ENCODE data around the gene BRSK2. TPM values are rescaled to one million over a fixed set of nuclear protein-coding genes. Genes with fewer than 3 reads are reported as not detected.

BRSK2 gene
- total RNA-seq, 6 donors from 2014 or later = 0.11 to 0.54 (median 0.25) TPM; not detected in 2

GRCh38 chr11:1384199-1384970 lies 5.3 kb upstream of the BRSK2 start:
- 73 to 76% methylated on average over 16 to 17 of the region's 21 CpGs for WGBS, 2 donors
- TF ChIP-seq POLR2A (IDR thresholded peaks at IDR 0.05) = no peak
- no peak for TF ChIP-seq EP300 (IDR thresholded peaks at IDR 0.05)
- no peak for TF ChIP-seq CTCF (IDR thresholded peaks at IDR 0.05)
- TF ChIP-seq POLR2AphosphoS5 (IDR thresholded peaks at IDR 0.05) = no peak
- peaks cover 7 to 23% (median 12%) of the 10 kb centered on the region in 4 donors for H3K4me1 ChIP-seq
- no peaks in the 10 kb centered on the region for H3K36me3 ChIP-seq
- H3K27me3 ChIP-seq = peaks cover 0 to 12% (median under 1%) of the 10 kb centered on the region in 4 donors
- H3K4me3 ChIP-seq = no peak overlapping the region
- H3K9me3 ChIP-seq = no peaks in the 10 kb centered on the region
- H3K27ac ChIP-seq = no peak overlapping the region
- no peak for ATAC-seq (ENCODE audit: low FRiP score in 2 of 2)
- DNase-seq = peak in 1 of 2 donors; percentile 52

DNA sequence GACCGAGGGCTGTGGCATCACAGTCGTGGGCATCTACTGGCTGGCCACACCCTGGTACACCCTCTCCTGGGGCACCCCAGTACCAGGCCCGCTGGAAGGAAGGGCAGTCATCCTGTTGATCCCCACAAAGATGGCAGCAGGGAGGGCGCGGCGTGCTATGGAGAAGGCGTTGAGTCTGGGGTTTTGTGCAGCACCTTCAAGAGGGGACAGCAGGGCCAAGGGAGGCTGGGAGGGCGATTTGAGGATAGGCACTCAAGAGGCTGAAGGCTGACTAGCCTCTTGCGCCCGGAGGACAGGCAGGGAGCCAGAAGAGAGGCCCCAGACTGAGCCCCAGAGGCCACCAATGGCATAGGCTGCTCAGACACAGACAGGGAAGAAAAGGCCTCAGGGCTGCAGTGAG lies 2.2 kb upstream of the BRSK2 start:
- TF ChIP-seq EP300 (IDR thresholded peaks at IDR 0.05) (no peak), POLR2AphosphoS5 (IDR thresholded peaks at IDR 0.05) (no peak), CTCF (IDR thresholded peaks at IDR 0.05) (no peak), POLR2A (IDR thresholded peaks at IDR 0.05) (no peak)
- DNase-seq = peak in 1 of 2 donors; percentile 34
- no peaks in the 10 kb centered on the region for H3K36me3 ChIP-seq
- peaks cover 0 to 31% (median 13%) of the 10 kb centered on the region in 4 donors for H3K27me3 ChIP-seq
- H3K27ac ChIP-seq = no peak overlapping the region
- ATAC-seq (ENCODE audit: low FRiP score in 2 of 2) = no peak
- no peaks in the 10 kb centered on the region for H3K9me3 ChIP-seq
- no peak overlapping the region for H3K4me3 ChIP-seq
- peaks cover 14 to 33% (median 18%) of the 10 kb centered on the region in 4 donors for H3K4me1 ChIP-seq
- WGBS, 2 donors = 93% methylated on average over 9 to 10 of the region's 10 CpGs

GRCh38 chr11:1387961-1388762 lies 1.6 kb upstream of the BRSK2 start:
- H3K27me3 ChIP-seq = peaks cover 0 to 37% (median 17%) of the 10 kb centered on the region in 4 donors

DNA sequence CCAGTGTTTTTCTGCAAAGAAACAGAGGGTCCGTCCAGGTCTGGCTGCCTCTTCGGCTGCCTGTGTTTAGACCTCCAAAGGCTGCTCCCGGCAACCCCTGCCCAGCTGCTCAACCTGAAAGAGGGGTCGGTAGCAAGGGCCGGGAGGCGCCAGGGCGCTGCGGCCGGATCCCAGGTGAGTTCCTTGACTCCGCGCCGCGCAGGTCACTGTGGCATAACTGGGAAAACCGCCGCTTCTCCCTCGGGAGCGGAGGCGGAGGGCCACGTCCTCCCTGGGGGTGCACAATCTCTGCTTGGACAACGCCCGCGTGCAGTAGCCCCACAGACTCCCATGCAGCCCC lies 1.0 kb upstream of the BRSK2 start:
- TF ChIP-seq EP300 (IDR thresholded peaks at IDR 0.05) (no peak), POLR2A (IDR thresholded peaks at IDR 0.05) (no peak), POLR2AphosphoS5 (IDR thresholded peaks at IDR 0.05) (no peak), CTCF (IDR thresholded peaks at IDR 0.05) (no peak)
- DNase-seq = no peak
- no peak for ATAC-seq (ENCODE audit: low FRiP score in 2 of 2)
- Histone ChIP-seq H3K27me3 (peaks cover 0 to 43% (median 17%) of the 10 kb centered on the region in 4 donors), H3K36me3 (no peaks in the 10 kb centered on the region), H3K27ac (peak overlapping the region in 2 of 4 donors; percentile 50 to 66), H3K9me3 (no peaks in the 10 kb centered on the region), H3K4me1 (peaks cover 12 to 21% (median 14%) of the 10 kb centered on the region in 4 donors), H3K4me3 (peak overlapping the region in 3 of 4 donors; percentile 39 to 51 (median 50))
- WGBS, 2 donors = 12% methylated on average over 18 of the region's 22 CpGs; no CpG with 5 or more reads in 1 of the 2 donors

More at GRCh38 chr11:1387961-1388762, 1.6 kb upstream of the BRSK2 start:
- WGBS, 2 donors = 48 to 55% methylated on average over 5 to 22 of the region's 22 CpGs
- Histone ChIP-seq H3K4me3 (no peak overlapping the region), H3K27ac (no peak overlapping the region), H3K36me3 (no peaks in the 10 kb centered on the region), H3K4me1 (peaks cover 14 to 27% (median 16%) of the 10 kb centered on the region in 4 donors), H3K9me3 (no peaks in the 10 kb centered on the region)
- DNase-seq (peak; percentile 64 to 77), ATAC-seq (ENCODE audit: low FRiP score in 2 of 2) (no peak)
- TF ChIP-seq EP300 (IDR thresholded peaks at IDR 0.05) = no peak
- TF ChIP-seq POLR2A (IDR thresholded peaks at IDR 0.05) = no peak
- TF ChIP-seq CTCF (IDR thresholded peaks at IDR 0.05) = peak in 1 of 6 experiments; percentile 21

Data from upper lobe of left lung (tissue), 6 donors.